Endothelial cell of hepatic sinusoid (primary cell): ENCODE data around the gene UGT2B11.
"Not testable (repeated sequence)": the region's sequence is repeated elsewhere in the genome, so short reads cannot be mapped to it uniquely, and the experiment has no call there.

Experiments
- in situ Hi-C: cut with HindIII; loops from 2 replicates; pipeline ENCODE4 v1.10.0; 2017; ENCODE audit warnings: low sequenced_read_pairs

UGT2B11 gene

DNA sequence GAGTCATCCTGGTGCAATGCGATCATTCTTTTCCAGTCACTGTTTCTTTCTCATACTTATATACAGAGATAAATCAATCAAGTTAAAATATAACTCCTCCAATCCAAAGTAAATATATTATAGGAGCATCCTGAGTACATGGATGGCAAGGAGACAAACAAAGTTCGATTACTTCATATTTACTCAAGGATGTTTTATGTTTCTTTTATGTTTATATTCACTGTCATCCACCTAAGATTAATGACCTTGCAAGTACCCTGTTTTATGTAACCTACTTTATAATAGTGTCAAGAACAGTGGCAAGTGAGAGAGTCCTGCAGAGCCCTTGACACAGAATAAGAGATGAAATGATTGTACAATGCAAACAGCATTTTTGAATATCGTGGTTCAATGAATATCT is at the start of gene UGT2B11:
Gene UGT2B11, minus strand, starts transcription at position 33 of the 400 bp plus-strand sequence. Its CDS starts 26 bp downstream, at position 7.
- in situ Hi-C loops: no loop called here

DNA sequence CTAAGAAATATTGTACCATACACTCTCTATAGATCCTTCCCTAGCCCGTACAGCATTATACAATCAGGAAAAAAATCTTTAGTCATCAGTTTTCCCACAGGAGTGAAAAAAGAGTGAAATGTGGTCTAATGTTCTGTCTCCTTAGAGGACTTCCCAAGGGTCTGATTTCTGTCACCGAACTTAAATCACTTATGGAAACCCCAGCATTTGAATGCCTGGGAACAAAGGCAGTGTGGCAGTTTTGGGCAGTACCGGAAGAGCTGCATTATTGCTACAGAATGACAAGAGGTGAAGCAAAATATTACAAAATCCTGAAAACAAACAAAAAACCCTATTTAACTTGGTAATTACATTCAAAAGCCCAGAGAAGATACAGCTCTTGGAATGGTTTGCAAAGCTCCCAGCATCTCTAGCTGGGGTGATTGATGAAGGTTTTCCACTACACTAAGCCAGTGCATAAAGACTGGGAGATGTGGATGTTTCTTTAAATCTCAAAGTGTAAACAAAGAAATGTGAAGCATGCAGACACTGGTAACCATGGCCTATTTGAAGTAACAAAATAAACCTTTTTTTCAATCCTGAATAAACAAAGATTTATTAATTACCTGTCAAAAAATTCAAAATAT is 38.7 kb upstream of the UGT2B11 start:
- in situ Hi-C loops: not testable (repeated sequence)

DNA sequence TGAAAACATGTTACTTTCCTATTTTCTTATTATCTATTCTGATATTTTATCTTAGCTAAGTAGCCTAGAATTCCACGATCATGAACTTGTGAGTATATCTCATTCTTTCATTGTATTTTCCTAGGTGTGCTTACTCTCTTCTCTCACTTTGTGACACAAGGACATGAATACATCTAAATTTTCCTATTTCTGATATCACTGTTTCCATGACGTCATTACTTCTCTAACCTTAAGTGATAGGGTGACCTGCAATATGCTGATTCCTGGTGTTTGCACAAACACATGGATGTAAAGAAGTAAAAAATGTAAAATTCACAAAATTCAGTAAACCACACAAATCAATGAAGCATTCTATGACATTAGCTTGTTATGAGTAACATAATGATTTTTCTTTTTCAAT is 36.3 kb upstream of the UGT2B11 start:
- in situ Hi-C loops: not testable (repeated sequence)

DNA sequence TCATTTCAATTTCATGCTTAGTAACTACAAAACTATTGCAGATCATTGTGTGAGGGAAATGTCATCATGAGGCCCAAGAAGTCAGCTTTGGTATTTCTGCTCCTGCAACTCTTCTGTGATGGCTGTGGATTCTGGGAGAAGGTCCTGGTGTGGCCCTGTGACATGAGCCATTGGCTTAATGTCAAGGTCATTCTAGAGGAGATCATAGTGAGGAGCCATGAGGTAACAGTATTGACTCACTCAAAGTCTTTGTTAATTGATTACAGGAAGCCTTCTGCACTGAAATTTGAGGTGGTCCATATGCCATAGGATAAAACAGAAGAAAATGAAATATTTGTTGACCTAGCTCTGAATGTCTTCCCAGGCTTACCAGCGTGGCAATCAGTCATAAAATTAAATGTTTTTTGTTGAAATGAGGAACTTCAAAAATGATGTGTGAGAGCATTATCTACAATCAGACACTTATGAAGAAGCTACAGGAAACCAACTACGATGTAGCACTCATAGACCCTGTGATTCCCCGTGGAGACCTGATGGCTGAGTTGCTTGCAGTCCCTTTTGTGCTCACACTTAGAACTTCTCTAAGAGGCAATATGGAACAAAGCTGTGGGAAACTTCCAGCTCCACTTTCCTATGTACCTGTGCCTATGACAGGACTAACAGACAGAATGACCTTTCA is 28.2 kb upstream of the UGT2B11 start:
- in situ Hi-C loops: not testable (repeated sequence)

DNA sequence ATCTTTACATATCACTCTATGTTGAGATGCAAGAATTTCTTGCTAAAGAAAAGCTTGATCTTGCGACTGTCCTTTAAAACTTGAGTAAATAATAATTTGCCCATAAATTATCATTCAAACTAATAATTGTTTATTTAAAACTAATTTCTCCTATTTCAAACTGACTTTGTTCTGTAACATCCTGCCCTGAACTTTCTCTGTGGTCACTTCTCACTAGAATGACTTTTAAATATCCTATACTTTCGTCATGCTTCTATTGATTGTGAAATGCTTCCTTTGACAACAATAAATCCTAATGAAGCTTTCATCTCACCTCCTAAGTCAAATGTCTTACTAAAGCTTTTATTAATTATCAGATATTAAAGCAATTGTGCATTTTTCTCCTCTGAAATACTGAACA is 27.2 kb upstream of the UGT2B11 start:
- in situ Hi-C loops: not testable (repeated sequence)

DNA sequence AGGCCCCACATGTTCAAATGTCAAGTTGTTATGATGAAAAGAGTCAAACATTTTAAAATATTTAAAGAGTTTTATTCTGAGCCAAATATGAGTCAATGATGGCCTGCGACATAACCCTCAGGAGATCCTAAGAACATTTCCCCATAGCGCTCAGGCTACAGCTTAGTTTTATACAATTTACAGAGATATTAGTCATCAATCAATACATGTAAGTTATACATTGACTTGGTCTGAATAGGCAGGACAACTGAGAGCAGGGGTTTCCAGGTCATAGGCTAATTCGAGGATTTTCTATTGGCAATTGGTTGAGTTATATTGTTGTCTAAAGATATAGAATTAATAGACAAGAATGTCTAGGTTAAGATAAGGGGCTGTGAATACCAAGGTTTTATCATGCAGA is 26.2 kb upstream of the UGT2B11 start:
- in situ Hi-C loops: not testable (repeated sequence)

DNA sequence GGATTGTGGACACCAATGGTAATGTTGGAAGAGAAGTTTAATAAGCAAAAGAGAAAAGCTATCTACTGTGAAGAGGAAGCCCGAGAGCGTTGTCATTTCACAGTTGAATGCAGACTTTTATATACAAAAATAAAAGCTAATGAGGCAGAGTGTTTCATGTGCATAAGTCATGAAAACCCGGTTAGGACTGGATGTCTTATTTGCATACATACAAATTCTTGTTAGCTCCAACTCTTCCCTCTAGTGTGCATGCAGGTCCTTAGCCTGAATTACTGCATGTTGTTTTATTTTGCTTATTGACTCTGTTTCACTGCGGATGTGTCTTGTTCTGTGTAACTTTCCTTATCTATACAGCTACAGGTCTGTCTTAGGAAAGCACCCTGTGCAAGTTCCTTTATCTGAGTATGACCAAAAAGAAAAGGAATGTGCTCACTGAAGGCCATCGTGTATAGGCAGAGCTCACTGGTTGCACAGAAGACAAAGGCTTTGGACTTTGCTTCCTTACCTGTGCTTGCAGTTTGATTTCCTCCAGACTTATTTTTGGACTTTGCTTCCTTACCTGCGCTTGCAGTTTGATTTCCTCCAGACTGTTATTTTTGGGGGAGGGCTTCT is 25.1 kb upstream of the UGT2B11 start:
- in situ Hi-C loops: no loop called here

DNA sequence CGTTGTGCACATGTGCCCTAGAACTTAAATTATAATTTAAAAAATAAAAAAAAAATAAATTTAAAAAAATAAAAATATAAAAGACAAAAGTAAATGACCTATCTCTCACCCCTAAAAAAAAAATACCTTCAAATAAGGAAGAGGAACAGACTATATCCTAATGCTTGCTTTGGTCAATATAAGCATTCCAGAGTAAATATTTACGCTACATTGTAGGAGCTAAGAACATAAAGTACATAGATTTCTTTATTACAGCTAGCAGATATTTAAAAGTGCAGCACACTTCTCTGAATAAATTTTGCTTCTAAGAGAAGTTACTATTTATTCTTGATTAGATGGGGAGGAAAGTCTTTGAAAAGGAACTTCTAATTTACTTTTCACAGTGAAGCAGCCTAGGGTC is 24.5 kb upstream of the UGT2B11 start:
- in situ Hi-C loops: no loop called here

DNA sequence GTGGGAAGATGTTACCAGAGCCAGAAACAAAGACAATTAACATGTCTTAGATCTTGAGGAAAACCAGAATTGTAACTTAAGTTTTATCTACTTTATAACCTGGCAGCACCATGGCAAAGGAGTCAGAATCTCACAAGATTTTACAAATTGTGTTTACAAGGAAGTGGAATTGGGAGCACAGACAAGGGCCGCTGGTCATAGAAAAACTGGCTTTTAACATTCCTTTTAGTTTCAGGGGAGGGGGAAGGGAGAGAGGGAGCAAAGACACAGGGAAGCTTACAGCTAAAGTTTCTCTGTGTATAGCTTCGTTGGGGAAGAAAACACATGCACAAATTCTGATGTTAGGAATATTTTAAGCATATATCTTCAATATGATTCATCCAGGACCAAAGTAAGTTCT is 10.3 kb upstream of the UGT2B11 start:
- in situ Hi-C loops: no loop called here

DNA sequence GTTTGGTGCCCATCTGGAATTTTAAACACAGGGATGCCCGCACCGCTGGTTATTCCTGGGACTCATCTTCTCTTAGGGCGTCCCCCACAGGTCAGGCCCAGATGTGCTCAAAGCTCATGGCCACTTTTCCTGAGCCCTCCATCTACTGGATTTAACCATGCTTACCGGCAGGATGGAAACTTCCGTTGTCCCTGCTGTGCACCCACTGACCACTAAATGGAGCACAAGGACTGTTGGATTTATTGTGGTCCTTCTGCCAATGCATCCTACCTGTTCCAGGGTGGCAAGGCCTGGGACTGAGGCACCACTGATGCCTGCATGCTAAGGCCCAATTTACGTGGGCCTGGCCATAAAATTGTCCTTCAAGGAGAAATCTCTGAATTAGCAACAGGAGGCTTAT is 8.7 kb upstream of the UGT2B11 start:
- in situ Hi-C loops: not testable (repeated sequence)

DNA sequence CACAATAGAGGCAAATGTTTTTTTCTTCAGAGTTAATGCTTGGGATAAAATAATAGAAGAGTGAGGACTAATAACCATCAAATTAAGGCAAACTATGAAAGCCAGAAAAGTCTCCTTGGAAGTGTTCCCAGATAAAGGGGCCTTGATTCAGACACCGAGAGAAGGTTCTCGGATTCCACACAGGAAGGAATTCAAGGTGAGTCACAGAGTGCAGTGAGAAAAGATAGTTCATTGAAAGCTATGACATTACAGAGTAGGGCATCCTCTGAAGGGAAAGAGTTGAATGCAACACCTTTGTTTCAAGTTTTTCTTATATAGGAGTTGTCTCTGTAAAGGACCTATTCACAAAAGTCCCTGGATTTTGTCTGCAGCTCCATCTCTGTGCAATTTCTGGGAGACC is 3.9 kb upstream of the UGT2B11 start:
- in situ Hi-C loops: not testable (repeated sequence)

DNA sequence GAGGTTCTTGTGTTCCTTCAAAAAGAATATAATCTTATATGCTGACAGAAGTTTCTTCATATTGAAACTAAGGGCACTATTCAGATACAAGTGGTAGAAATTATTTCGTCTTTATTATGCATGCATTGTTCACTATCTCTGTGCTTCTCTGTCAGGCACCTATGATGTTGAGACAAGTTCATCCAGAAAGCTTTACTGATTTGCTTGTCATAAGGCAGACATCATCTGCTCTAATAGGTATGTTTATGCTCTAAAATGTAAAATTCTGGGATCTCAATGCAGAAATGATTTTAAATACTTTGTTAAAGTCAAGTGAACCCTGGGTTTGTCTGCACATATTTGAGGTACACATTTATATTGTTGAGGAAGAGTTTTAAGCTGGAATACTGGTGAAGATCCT is 3.6 kb downstream of the UGT2B11 start:
- in situ Hi-C loops: no loop called here

DNA sequence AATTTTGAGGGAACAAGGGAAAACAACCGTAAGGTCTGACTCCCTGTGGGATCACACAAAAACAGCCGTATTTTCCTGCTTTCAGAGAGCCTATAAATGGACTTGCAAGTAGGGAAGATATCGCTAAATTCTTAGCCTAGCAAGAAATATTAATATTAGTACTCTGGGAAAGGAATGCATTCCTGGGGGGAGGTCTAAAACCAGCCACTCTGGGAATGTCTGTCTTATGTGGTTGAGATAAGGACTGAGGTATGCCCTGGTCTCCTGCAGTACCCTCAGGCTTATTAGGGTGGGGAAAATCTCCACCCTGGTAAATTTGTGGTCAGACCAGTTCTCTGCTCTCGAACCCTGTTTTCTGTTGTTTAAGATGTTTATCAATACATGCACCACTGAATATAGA is 16.0 kb downstream of the UGT2B11 start:
- in situ Hi-C loops: not testable (repeated sequence)

DNA sequence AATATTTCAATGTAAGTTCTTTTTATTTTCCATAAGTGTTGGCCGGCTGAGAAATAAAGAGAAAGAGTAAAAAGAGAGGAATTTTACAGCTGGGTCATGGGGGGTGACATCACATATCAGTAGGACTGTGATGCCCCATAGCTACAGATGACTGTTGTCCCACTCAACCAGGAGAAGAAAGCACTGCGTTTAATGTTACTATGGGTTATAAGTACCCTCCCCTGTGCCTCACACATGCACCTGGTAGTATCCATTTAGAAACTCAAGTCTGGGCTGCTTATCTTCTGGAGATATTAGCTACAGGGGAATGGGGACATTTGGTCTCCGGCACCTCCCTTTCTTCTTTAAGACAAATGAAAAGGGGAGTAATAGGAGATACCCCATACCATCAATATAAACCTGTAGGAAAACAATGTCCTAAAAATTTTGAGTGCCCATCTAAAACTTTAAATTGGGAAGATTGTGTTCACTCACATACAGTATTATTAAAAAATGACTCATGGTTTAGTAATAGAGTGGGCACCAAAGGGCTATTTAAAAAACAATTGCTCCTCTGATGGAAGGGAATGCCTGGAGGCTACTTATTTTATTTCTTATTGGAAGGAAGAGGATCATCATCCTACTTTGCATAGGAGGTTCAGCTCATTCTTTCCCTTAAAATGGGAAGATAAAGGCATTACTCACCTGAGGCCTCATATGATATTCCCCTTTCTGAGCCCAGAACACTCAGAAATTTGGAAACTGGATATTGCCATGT is 18.2 kb downstream of the UGT2B11 start:
- in situ Hi-C loops: no loop called here

DNA sequence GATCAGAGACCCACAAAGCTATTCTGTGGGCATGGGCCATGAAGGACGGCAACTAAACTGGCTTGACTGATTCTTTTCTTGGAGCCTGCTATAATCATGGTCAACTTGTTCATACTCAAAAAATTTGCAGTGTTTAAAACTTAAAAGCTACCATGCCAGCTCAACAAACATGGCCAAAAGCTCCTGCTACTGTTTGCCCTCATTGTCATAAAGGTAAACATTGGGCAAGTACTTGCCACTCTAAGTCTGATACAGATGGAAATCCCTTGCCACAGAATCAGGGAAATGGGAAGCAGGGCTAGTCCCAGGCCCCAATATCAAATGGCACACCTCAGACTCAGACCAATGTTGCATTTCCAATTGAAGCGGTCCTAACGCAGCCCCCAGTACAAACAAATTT is 20.4 kb downstream of the UGT2B11 start:
- in situ Hi-C loops: no loop called here

DNA sequence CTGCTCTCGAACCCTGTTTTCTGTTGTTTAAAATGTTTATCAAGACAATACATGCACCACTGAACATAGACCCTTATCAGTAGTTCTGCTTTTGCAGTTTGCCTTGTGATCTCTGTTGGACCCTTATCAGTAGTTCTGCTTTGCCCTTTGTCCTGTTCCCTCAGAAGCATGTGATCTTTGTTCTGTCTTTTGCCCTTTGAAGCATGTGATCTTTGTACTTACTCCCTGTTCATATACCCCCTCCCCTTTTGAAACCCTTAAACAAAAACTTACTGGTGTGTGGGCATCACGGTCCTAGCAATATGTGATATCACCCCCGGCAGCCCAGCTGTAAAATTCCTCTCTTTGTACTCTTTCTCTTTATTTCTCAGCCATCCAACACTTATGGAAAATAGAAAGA is 22.6 kb downstream of the UGT2B11 start:
- in situ Hi-C loops: not testable (repeated sequence)

DNA sequence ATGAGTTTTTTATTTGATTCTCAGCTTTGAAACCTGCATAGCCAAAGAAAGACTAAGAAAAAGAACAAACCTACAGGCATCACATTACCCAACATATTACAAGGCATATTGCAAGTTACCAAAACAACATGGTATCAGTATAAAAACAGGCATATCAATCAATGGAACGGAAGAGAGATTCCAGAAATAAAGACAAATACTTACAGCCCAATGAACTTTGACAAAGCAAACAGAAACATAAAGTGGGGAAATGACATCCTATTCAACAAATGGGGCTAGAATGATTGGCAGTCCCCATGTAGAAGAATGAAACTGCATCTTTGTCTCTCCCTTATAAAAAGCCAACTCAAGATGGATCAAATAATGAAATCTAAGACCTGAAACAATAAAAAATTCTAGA is 23.9 kb downstream of the UGT2B11 start:
- in situ Hi-C loops: not testable (repeated sequence)

DNA sequence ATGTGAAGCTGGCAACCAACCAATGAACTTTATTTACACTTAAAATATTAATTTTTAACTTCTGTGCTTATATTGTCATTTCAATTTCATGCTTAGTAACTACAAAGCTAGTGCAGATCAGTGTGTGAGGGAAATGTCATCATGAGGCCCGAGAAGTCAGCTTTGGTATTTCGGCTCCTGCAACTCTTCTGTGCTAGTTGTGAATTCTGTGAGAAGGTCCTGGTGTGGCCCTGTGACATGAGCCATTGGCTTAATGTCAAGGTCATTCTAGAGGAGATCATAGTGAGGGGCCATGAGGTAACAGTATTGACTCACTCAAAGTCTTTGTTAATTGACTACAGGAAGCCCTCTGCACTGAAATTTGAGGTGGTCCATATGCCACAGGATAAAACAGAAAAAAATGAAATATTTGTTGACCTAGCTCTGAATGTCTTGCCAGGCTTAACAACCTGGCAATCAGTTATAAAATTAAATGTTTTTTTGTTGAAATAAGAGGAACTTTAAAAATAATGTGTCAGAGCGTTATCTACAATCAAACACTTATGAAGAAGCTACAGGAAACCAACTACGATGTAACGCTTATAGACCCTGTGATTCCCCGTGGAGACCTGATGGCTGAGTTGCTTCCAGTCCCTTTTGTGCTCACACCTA is 32.9 kb downstream of the UGT2B11 start:
- in situ Hi-C loops: not testable (repeated sequence)

DNA sequence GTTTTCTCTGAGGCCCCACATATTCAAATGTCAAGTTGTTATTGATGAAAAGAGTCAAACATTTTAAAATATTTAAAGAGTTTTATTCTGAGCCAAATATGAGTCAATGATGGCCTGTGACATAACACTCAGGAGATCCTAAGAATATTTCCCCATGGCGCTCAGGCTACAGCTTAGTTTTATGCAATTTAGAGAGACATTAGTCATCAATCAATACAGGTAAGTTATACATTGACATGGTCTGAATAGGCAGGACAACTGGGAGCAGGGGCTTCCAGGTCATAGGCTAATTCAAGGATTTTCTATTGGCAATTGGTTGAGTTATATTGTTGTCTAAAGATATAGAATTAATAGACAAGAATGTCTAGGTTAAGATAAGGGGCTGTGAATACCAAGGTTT is 34.7 kb downstream of the UGT2B11 start:
- in situ Hi-C loops: not testable (repeated sequence)

DNA sequence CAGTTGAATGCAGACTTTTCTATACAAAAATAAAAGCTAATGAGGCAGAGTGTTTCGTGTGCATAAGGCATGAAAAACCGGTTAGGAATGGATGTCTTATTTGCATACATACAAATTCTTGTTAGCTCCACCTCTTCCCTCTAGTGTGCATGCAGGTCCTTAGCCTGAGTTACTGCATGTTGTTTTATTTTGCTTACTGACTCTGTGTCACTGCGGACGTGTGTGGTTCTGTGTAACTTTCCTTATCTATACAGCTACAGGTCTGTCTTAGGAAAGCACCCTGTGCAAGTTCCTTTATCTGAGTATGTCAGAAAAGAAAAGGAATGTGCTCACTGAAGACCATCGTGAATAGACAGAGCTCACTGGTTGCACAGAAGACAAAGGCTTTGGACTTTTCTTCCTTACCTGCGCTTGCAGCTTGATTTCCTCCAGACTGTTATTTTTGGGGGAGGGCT is 35.8 kb downstream of the UGT2B11 start:
- in situ Hi-C loops: not testable (repeated sequence)
